HepG2 (cell line): ENCODE measurements around the gene SLC39A1. TPM values are rescaled to one million over a fixed set of nuclear protein-coding genes. Genes with fewer than 3 reads are reported as not detected.

Source experiments
- CEBPB ChIP-seq: IDR thresholded peaks from 2 replicates; pipeline ENCODE4 v1.6.1; 2011; ENCODE audit warnings: low read depth, low read length, improper control_type of control experiment, borderline replicate concordance
- CHD2 ChIP-seq: IDR thresholded peaks from 2 replicates; pipeline ENCODE4 v1.6.1; 2011; ENCODE audit warnings: low read depth, low read length, improper control_type of control experiment
- FOXJ3 ChIP-seq: sonication (generic); formaldehyde crosslinking; IDR thresholded peaks from 2 replicates; pipeline ENCODE4 v1.4.0; 2020; ENCODE audit warnings: missing genetic modification reagents, mild to moderate bottlenecking, borderline replicate concordance
- JUND ChIP-seq: sonication (generic); formaldehyde crosslinking; IDR thresholded peaks from 2 replicates; pipeline ENCODE4 v1.8.0; 2022; ENCODE audit warnings: mild to moderate bottlenecking, missing genetic modification reagents
- KLF13 ChIP-seq: sonication (generic); formaldehyde crosslinking; IDR thresholded peaks from 2 replicates; pipeline ENCODE4 v1.4.0; 2020; ENCODE audit warnings: mild to moderate bottlenecking, missing genetic modification reagents
- MAF1 ChIP-seq: sonication (generic); formaldehyde crosslinking; IDR thresholded peaks from 2 replicates; pipeline ENCODE4 v1.5.0; 2020; ENCODE audit warnings: missing genetic modification reagents, borderline replicate concordance
- MEF2D ChIP-seq: sonication (generic); formaldehyde crosslinking; IDR thresholded peaks from 2 replicates; pipeline ENCODE4 v1.5.1; 2020; ENCODE audit warnings: mild to moderate bottlenecking, missing genetic modification reagents
- NFE2 ChIP-seq: sonication (generic); formaldehyde crosslinking; IDR thresholded peaks from 2 replicates; pipeline ENCODE4 v1.4.0; 2020; ENCODE audit warnings: missing genetic modification reagents
- ZNF12 ChIP-seq: sonication (generic); formaldehyde crosslinking; IDR thresholded peaks from 2 replicates; pipeline ENCODE4 v1.5.0; 2020; ENCODE audit warnings: missing genetic modification reagents
- ZNF546 ChIP-seq: sonication (generic); formaldehyde crosslinking; conservative IDR thresholded peaks from 2 replicates; pipeline ENCODE4 v1.8.1; 2023; ENCODE audit warnings: mild to moderate bottlenecking, missing genetic modification reagents
- ZNF660 ChIP-seq: sonication (generic); formaldehyde crosslinking; IDR thresholded peaks from 2 replicates; pipeline ENCODE4 v1.5.1; 2020; ENCODE audit warnings: mild to moderate bottlenecking, low read depth, missing genetic modification reagents, borderline replicate concordance
- polyA plus RNA-seq, 8 experiments: library from polyadenylated mRNA; depleted of rRNA in 3 of 8; stranded (reverse) in 7 of 8; unstranded in 1 of 8; fragments of >200 nt; fragmentation: Illumina TruSeq in 4 of 8; extraction: Trizol in 4 of 8; gene quantifications; 2 replicates each; pipeline versions ENCODE4 v1.2.1 to v1.2.3, GENCODE V29; 2011 to 2016; ENCODE audit warnings: low read depth in 4 of 8, missing spikeins in 1 of 8, mixed read lengths in 1 of 8; ENCODE audit not compliant: insufficient read depth in 1 of 8
- total RNA-seq, 5 experiments: library from RNA; depleted of rRNA; stranded (reverse); fragments of >200 nt; fragmentation: Illumina TruSeq; extraction: Trizol; gene quantifications; 2 replicates each; pipeline ENCODE4 v1.2.3, GENCODE V29; 2016; ENCODE audit warnings: low read depth in 1 of 5
- TF ChIP-seq, protein P1 (sequence below): sonication (generic); formaldehyde crosslinking; IDR thresholded peaks from 2 replicates; pipeline ENCODE4 v1.5.0; 2020; ENCODE audit warnings: mild to moderate bottlenecking, missing genetic modification reagents, borderline replicate concordance
- TF ChIP-seq, protein P2 (sequence below): sonication (generic); formaldehyde crosslinking; conservative IDR thresholded peaks from 2 replicates; pipeline ENCODE4 v1.8.0; 2022; ENCODE audit warnings: low read depth, missing genetic modification reagents
- TF ChIP-seq, protein P3 (sequence below), 2 experiments: sonication (generic) in 1 of 2; formaldehyde crosslinking in 1 of 2; IDR thresholded peaks; 2 replicates each; pipeline versions ENCODE4 v1.5.1 to v1.6.1; 2011 to 2020; ENCODE audit warnings: borderline replicate concordance in 1 of 2, low read depth in 1 of 2, low read length in 1 of 2, mild to moderate bottlenecking in 1 of 2, missing genetic modification reagents in 1 of 2, moderate library complexity in 1 of 2

The SLC39A1 gene
- total and polyA plus RNA-seq, 2 of the 13 experiments (the other 11 are each of a cell fraction or from before 2014, with no cell fraction given) = 71.2 to 78.4 TPM

DNA sequence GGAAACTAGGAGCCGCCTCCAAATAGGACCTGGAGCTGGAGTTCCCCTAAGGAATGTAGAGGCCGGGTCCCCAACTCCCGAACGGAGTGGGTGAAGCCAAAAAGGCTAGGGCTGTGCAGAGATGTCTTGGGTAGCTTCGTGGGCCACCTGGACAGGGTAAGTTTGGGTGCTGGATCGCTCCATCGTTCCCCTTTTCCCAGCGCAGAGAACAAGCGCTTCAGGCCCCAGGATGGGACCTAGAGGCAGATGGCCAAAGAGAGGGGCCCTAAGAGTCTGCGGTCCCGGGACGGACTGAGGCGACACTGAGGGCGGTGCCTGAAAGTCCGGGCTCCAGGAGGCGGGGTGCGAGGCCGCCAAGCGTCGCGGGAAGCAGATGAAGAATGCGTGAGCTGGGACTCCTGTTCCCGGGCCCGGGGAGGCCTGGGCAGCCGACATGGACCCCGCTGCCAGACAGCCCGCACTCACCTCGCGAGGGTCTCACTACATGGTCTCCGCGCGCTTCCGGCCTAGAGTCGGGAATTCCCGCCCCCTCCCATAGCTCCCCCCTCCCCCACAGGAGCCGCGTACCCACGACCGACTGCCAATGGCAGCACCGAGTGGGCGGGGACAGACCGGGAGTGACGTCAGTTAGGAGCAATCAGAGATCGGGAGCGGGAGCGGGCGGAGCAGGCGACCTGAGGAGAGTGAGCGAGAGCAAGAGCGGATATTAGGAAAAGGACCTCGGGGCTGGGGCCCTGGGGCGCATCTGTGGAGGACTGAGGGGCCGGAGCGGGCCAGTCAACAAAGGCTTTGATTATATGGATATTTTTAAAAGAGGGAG lies at the start of gene SLC39A1 (continued):
- TF ChIP-seq ZNF546 = no peak
- 0 out of 2 replicates have a peak, but pooled peaks have one; percentile 48 for TF ChIP-seq MEF2D (CRISPR knock-in tag)
- TF ChIP-seq, protein P1, sequence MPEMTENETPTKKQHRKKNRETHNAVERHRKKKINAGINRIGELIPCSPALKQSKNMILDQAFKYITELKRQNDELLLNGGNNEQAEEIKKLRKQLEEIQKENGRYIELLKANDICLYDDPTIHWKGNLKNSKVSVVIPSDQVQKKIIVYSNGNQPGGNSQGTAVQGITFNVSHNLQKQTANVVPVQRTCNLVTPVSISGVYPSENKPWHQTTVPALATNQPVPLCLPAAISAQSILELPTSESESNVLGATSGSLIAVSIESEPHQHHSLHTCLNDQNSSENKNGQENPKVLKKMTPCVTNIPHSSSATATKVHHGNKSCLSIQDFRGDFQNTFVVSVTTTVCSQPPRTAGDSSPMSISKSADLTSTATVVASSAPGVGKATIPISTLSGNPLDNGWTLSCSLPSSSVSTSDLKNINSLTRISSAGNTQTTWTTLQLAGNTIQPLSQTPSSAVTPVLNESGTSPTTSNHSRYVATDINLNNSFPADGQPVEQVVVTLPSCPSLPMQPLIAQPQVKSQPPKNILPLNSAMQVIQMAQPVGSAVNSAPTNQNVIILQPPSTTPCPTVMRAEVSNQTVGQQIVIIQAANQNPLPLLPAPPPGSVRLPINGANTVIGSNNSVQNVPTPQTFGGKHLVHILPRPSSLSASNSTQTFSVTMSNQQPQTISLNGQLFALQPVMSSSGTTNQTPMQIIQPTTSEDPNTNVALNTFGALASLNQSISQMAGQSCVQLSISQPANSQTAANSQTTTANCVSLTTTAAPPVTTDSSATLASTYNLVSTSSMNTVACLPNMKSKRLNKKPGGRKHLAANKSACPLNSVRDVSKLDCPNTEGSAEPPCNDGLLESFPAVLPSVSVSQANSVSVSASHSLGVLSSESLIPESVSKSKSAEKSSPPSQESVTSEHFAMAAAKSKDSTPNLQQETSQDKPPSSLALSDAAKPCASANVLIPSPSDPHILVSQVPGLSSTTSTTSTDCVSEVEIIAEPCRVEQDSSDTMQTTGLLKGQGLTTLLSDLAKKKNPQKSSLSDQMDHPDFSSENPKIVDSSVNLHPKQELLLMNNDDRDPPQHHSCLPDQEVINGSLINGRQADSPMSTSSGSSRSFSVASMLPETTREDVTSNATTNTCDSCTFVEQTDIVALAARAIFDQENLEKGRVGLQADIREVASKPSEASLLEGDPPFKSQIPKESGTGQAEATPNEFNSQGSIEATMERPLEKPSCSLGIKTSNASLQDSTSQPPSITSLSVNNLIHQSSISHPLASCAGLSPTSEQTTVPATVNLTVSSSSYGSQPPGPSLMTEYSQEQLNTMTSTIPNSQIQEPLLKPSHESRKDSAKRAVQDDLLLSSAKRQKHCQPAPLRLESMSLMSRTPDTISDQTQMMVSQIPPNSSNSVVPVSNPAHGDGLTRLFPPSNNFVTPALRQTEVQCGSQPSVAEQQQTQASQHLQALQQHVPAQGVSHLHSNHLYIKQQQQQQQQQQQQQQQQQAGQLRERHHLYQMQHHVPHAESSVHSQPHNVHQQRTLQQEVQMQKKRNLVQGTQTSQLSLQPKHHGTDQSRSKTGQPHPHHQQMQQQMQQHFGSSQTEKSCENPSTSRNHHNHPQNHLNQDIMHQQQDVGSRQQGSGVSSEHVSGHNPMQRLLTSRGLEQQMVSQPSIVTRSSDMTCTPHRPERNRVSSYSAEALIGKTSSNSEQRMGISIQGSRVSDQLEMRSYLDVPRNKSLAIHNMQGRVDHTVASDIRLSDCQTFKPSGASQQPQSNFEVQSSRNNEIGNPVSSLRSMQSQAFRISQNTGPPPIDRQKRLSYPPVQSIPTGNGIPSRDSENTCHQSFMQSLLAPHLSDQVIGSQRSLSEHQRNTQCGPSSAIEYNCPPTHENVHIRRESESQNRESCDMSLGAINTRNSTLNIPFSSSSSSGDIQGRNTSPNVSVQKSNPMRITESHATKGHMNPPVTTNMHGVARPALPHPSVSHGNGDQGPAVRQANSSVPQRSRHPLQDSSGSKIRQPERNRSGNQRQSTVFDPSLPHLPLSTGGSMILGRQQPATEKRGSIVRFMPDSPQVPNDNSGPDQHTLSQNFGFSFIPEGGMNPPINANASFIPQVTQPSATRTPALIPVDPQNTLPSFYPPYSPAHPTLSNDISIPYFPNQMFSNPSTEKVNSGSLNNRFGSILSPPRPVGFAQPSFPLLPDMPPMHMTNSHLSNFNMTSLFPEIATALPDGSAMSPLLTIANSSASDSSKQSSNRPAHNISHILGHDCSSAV (CRISPR knock-in tag) = no peak
- TF ChIP-seq JUND = 0 out of 2 replicates have a peak, but pooled peaks have one; percentile 45
- no peak for TF ChIP-seq NFE2 (CRISPR knock-in tag)
- TF ChIP-seq CEBPB = no peak
- no peak for TF ChIP-seq ZNF660 (CRISPR knock-in tag)
- TF ChIP-seq FOXJ3 (CRISPR knock-in tag) = no peak
- TF ChIP-seq MAF1 (CRISPR knock-in tag) = 0 out of 2 replicates have a peak, but pooled peaks have one; percentile 59
- TF ChIP-seq, protein P2, sequence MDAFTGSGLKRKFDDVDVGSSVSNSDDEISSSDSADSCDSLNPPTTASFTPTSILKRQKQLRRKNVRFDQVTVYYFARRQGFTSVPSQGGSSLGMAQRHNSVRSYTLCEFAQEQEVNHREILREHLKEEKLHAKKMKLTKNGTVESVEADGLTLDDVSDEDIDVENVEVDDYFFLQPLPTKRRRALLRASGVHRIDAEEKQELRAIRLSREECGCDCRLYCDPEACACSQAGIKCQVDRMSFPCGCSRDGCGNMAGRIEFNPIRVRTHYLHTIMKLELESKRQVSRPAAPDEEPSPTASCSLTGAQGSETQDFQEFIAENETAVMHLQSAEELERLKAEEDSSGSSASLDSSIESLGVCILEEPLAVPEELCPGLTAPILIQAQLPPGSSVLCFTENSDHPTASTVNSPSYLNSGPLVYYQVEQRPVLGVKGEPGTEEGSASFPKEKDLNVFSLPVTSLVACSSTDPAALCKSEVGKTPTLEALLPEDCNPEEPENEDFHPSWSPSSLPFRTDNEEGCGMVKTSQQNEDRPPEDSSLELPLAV (CRISPR knock-in tag) = no peak
- TF ChIP-seq, protein P3, sequence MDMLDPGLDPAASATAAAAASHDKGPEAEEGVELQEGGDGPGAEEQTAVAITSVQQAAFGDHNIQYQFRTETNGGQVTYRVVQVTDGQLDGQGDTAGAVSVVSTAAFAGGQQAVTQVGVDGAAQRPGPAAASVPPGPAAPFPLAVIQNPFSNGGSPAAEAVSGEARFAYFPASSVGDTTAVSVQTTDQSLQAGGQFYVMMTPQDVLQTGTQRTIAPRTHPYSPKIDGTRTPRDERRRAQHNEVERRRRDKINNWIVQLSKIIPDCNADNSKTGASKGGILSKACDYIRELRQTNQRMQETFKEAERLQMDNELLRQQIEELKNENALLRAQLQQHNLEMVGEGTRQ (IDR thresholded peaks at IDR 0.05; ENCODE audit: low read depth, low read length) = no peak
- TF ChIP-seq, protein P3 (CRISPR knock-in tag; IDR thresholded peaks at IDR 0.05; ENCODE audit: borderline replicate concordance) = no peak; the same call in 1 of the 2 replicates
- no peak for TF ChIP-seq ZNF12
- peak; percentile 87 for TF ChIP-seq CHD2
- TF ChIP-seq KLF13 (CRISPR knock-in tag) = no peak
